Smooth muscle cell (in vitro differentiated cells): Measurements from ENCODE around the gene PCBP3. TPM values are rescaled to one million over a fixed set of nuclear protein-coding genes. Genes with fewer than 3 reads are reported as not detected.

Source experiments
- DNase-seq: peaks from one replicate; lab custom pipeline; 2025; ENCODE audit not compliant: unreplicated experiment; lab: John Stamatoyannopoulos, UW
- H2AFZ ChIP-seq: fragments of 200-600 bp; sonication (generic); 2 replicates; pipeline ENCODE4 v1.6.0; 2016; ENCODE audit warnings: antibody characterized with exemption, low read depth, mild to moderate bottlenecking
- H3F3A ChIP-seq: fragments of 200-600 bp; sonication (generic); 2 replicates; pipeline ENCODE4 v1.6.0; 2017; ENCODE audit warnings: antibody characterized with exemption, low read depth
- H3K27ac ChIP-seq: fragments of 200-600 bp; sonication (generic); 2 replicates; pipeline ENCODE4 v1.5.1; 2016; ENCODE audit warnings: low read depth, mild to moderate bottlenecking
- H3K27me3 ChIP-seq: fragments of 200-600 bp; sonication (generic); 2 replicates; pipeline ENCODE4 v1.6.1; 2016; ENCODE audit warnings: low read depth, mild to moderate bottlenecking
- H3K36me3 ChIP-seq: fragments of 200-600 bp; sonication (generic); 2 replicates; pipeline ENCODE4 v1.5.1; 2016; ENCODE audit warnings: low read depth
- H3K4me1 ChIP-seq: fragments of 200-600 bp; sonication (generic); 2 replicates; pipeline ENCODE4 v1.5.1; 2016; ENCODE audit warnings: low read depth
- H3K4me2 ChIP-seq: fragments of 200-600 bp; sonication (generic); 2 replicates; pipeline ENCODE4 v1.6.0; 2016; ENCODE audit warnings: mild to moderate bottlenecking
- H3K4me3 ChIP-seq: fragments of 200-600 bp; sonication (generic); 2 replicates; pipeline ENCODE4 v1.5.1; 2016; ENCODE audit warnings: mild to moderate bottlenecking
- H3K79me2 ChIP-seq: fragments of 200-600 bp; sonication (generic); 2 replicates; pipeline ENCODE4 v1.6.0; 2016; ENCODE audit warnings: low read depth, mild to moderate bottlenecking
- H3K9ac ChIP-seq: fragments of 200-600 bp; sonication (generic); 2 replicates; pipeline ENCODE4 v1.6.0; 2016; ENCODE audit warnings: low read depth
- H3K9me3 ChIP-seq: fragments of 200-600 bp; sonication (generic); replicated peaks from 2 replicates; pipeline ENCODE4 v1.5.1; 2016; ENCODE audit warnings: low read depth
- H4K20me1 ChIP-seq: fragments of 200-600 bp; sonication (generic); 2 replicates; pipeline ENCODE4 v1.6.0; 2016; ENCODE audit warnings: low read depth
- WGBS: methylation state at CpG from one replicate; pipeline ENCODE4 v1.1.7; 2016; ENCODE audit warnings: low lambda C conversion rate; 5-methylcytosine and 5-hydroxymethylcytosine counted together
- polyA plus RNA-seq: library from polyadenylated mRNA; unstranded; fragments of >200 nt; fragmentation: Nextera tagmentation; extraction: Ambion mirVana; gene quantifications from 2 replicates; pipeline ENCODE4 v1.2.1, GENCODE V29; 2016
- total RNA-seq: library from RNA; depleted of rRNA; stranded (reverse); fragments of >200 nt; gene quantifications from 2 replicates; pipeline ENCODE4 v1.2.3, GENCODE V29; 2014
- TF ChIP-seq, protein P1 (sequence below): fragments of 200-600 bp; sonication (generic); IDR thresholded peaks from 2 replicates; pipeline ENCODE4 v1.5.1; 2017; ENCODE audit warnings: borderline replicate concordance, mild to moderate bottlenecking, antibody characterized with exemption; ENCODE audit not compliant: insufficient read depth, poor library complexity, severe bottlenecking

PCBP3 gene
- total and polyA plus RNA-seq, 2 experiments from 2014 or later, result 8.9 to 23.1 TPM

DNA sequence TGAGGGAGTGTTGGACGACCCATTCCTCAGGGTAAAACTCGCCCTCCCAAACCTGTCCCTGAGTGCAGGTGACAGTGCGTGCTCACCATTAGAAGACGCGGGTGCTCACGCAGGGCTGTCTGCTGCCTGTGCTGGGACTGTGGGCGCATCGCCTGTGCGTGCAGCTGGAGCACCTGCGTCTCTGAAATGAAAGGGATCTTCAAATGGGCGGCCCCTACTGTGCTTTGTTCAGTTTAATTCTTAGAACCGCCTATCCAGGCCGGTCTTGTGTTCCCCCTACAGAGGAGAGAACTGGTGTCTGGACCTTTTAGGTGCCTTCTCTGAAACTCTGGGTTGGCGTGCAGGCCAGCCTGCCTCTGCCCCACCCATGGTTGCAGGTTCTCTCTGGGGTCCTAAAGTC, 125.8 kb downstream of the PCBP3 start:
- Histone ChIP-seq H4K20me1 (no peaks in the 10 kb centered on the region), H3K27ac (no peak overlapping the region), H3F3A (no peaks in the 10 kb centered on the region), H3K36me3 (no peaks in the 10 kb centered on the region), H3K4me3 (no peak overlapping the region), H3K9ac (no peak overlapping the region), H2AFZ (no peak overlapping the region), H3K27me3 (no peaks in the 10 kb centered on the region), H3K9me3 (no peaks in the 10 kb centered on the region), H3K4me2 (no peak overlapping the region), H3K4me1 (no peaks in the 10 kb centered on the region), H3K79me2 (no peaks in the 10 kb centered on the region)
- DNase-seq, result no peak
- TF ChIP-seq, protein P1, sequence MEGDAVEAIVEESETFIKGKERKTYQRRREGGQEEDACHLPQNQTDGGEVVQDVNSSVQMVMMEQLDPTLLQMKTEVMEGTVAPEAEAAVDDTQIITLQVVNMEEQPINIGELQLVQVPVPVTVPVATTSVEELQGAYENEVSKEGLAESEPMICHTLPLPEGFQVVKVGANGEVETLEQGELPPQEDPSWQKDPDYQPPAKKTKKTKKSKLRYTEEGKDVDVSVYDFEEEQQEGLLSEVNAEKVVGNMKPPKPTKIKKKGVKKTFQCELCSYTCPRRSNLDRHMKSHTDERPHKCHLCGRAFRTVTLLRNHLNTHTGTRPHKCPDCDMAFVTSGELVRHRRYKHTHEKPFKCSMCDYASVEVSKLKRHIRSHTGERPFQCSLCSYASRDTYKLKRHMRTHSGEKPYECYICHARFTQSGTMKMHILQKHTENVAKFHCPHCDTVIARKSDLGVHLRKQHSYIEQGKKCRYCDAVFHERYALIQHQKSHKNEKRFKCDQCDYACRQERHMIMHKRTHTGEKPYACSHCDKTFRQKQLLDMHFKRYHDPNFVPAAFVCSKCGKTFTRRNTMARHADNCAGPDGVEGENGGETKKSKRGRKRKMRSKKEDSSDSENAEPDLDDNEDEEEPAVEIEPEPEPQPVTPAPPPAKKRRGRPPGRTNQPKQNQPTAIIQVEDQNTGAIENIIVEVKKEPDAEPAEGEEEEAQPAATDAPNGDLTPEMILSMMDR, result no peak
- WGBS, result 95% methylated on average over 14 of the region's 14 CpGs

DNA sequence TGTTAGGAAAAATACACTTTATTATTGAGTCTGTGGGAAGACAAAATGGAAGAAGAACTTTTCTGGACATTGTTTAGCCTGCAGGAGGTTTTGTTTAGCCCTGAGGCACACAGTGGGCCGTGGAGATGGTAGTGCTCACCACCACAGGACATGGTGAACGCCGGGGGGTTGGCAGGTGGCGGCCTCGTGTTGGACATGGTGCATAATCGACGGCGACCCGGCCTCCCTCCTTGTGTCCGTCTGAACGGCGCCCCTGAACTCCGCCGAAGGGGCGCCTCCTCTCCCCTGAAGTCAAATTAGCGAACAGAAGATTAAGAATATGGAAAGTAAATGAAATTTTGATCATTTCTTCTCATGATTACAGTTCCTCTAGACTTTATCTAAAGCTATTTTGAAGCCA, 126.4 kb downstream of the PCBP3 start:
- no peak overlapping the region for H3K4me3 ChIP-seq
- H3K79me2 ChIP-seq, result no peaks in the 10 kb centered on the region
- TF ChIP-seq, protein P1, result no peak
- no peak overlapping the region for H2AFZ ChIP-seq
- no peaks in the 10 kb centered on the region for H3K27me3 ChIP-seq
- no peak overlapping the region for H3K27ac ChIP-seq
- H3K4me2 ChIP-seq, result no peak overlapping the region
- H3F3A ChIP-seq, result no peaks in the 10 kb centered on the region
- H3K4me1 ChIP-seq, result no peaks in the 10 kb centered on the region
- DNase-seq, result no peak
- H3K9ac ChIP-seq, result no peak overlapping the region
- H3K36me3 ChIP-seq, result no peaks in the 10 kb centered on the region
- no peaks in the 10 kb centered on the region for H3K9me3 ChIP-seq
- no peaks in the 10 kb centered on the region for H4K20me1 ChIP-seq
- 95% methylated on average over 16 of the region's 16 CpGs for WGBS

DNA sequence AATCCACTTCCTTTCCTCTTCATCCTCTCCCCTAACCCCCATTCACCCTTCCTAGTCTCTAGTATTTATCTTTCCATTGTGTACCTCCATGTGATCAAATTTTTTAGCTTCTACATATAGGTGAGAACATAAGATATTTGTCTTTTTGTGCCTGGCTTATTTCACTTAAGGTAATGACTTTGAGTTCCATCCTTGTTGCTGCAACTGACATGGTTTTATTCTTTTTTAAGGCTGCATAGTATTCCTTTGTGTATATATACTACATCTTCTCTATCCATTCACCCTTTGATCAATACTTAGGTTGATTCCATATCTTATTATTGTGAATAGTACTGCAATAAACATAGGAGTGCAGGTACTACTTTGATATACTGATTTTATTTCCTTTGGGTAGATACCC, 128.7 kb downstream of the PCBP3 start:
- no peak overlapping the region for H3K27ac ChIP-seq
- peaks cover 10% of the 10 kb centered on the region for H3K9me3 ChIP-seq
- no peaks in the 10 kb centered on the region for H3K36me3 ChIP-seq

DNA sequence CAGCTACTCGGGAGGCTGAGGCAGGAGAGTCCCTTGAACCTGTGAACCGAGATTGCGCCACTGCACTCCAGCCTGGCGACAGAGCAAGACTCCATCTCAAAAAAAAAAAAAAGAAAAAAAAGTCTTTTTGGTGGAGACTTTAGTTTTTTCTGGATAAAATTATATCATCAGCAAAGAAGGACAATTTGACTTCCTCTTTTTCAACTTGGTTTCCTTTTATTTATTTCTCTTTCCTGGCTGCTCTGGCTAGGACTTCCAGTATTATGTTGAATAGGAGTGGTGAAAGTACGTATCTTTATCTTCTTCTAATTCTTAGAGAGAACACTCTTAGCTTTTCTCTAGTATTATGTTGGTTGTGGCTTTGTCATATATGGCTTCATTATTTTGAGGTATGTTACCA, 130.8 kb downstream of the PCBP3 start:
- Histone ChIP-seq H3K79me2 (no peaks in the 10 kb centered on the region), H3K4me1 (no peaks in the 10 kb centered on the region), H3K9me3 (peaks cover 13% of the 10 kb centered on the region), H3F3A (no peaks in the 10 kb centered on the region), H3K27me3 (no peaks in the 10 kb centered on the region), H2AFZ (no peak overlapping the region), H4K20me1 (no peaks in the 10 kb centered on the region), H3K4me3 (no peak overlapping the region), H3K27ac (no peak overlapping the region), H3K36me3 (no peaks in the 10 kb centered on the region), H3K9ac (no peak overlapping the region), H3K4me2 (no peak overlapping the region)
- 96% methylated on average over 5 of the region's 5 CpGs for WGBS
- no peak for DNase-seq
- TF ChIP-seq, protein P1, result no peak

More for the DNA sequence above, 128.7 kb downstream of the PCBP3 start:
- TF ChIP-seq, protein P1, result no peak
- Histone ChIP-seq H2AFZ (no peak overlapping the region), H3K4me1 (no peaks in the 10 kb centered on the region), H3K79me2 (no peaks in the 10 kb centered on the region), H3K4me3 (no peak overlapping the region), H3K4me2 (no peak overlapping the region), H3F3A (no peaks in the 10 kb centered on the region), H4K20me1 (no peaks in the 10 kb centered on the region), H3K9ac (no peak overlapping the region), H3K27me3 (no peaks in the 10 kb centered on the region)
- DNase-seq, result no peak
